PC-9 (cell line): ENCODE measurements around the gene CLIP1.

Experiments
- EZH2 ChIP-seq: fragments of 200-600 bp; sonication (generic); IDR thresholded peaks from 2 replicates; pipeline ENCODE4 v1.8.0; 2017; ENCODE audit warnings: antibody characterized with exemption, low read depth
- TF ChIP-seq, protein P1 (sequence below): fragments of 200-600 bp; sonication (generic); conservative IDR thresholded peaks from 2 replicates; pipeline ENCODE4 v1.6.1; 2017; ENCODE audit warnings: mixed run types, antibody characterized with exemption, mild to moderate bottlenecking, moderate library complexity

DNA sequence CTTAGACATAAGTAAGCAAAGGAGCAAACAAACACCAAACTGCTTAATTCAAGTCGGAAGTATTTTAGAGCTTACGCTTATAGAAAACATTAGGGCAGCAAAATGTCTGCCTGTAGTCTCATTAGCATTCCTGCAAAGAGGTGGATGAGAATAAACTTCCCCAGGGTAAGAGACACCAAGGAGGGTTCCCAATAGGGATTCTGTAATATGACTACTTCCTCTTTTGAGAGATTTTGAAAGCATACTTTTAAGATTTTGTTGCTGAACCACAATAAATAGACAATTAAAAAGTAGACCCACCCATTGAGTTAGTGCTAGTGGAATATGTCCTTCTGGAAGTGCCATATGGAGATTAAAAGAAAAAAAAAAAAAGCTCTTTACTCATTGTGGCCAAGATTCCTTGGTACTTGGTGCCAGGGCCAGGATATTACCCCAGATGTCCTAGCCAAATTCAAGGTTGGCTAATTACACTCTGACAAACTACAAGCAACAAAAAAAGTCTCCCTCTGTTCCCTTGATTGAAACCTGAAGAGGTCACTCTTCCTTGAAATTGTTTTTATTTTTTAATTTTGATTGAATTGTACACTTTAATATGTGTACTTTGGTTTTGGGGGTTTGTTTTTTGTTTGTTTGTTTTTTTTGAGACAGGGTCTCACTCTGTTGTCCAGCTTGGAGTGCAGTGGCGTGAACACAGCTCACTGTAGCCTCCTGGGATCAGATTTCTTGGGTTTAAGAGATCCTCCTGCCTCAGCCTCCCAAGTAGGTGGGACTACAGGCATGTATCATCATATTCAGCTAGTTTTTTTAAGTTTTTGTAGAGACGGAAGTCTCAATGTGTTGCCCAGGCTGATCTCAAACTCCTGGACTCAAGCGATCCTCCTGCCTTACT is 8.7 kb downstream of the CLIP1 start:
- TF ChIP-seq, protein P1, sequence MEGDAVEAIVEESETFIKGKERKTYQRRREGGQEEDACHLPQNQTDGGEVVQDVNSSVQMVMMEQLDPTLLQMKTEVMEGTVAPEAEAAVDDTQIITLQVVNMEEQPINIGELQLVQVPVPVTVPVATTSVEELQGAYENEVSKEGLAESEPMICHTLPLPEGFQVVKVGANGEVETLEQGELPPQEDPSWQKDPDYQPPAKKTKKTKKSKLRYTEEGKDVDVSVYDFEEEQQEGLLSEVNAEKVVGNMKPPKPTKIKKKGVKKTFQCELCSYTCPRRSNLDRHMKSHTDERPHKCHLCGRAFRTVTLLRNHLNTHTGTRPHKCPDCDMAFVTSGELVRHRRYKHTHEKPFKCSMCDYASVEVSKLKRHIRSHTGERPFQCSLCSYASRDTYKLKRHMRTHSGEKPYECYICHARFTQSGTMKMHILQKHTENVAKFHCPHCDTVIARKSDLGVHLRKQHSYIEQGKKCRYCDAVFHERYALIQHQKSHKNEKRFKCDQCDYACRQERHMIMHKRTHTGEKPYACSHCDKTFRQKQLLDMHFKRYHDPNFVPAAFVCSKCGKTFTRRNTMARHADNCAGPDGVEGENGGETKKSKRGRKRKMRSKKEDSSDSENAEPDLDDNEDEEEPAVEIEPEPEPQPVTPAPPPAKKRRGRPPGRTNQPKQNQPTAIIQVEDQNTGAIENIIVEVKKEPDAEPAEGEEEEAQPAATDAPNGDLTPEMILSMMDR, result no peak
- no peak for TF ChIP-seq EZH2
